Epithelial cell of umbilical artery (primary cell): ENCODE results near the gene FBXO48. TPM values are rescaled to one million over a fixed set of nuclear protein-coding genes. Genes with fewer than 3 reads are reported as not detected.

Experiments used
- total RNA-seq: library from RNA; depleted of rRNA; stranded (reverse); fragments of >200 nt; gene quantifications from 2 replicates; pipeline ENCODE4 v1.2.3, GENCODE V29; 2014

Gene FBXO48, protein sequence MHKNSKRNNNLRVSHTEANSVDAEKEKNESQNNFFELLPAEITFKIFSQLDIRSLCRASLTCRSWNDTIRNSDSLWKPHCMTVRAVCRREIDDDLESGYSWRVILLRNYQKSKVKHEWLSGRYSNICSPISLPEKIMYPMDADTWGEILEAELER
- under 0.01 and 0.61 TPM in 2 replicates for total RNA-seq

DNA sequence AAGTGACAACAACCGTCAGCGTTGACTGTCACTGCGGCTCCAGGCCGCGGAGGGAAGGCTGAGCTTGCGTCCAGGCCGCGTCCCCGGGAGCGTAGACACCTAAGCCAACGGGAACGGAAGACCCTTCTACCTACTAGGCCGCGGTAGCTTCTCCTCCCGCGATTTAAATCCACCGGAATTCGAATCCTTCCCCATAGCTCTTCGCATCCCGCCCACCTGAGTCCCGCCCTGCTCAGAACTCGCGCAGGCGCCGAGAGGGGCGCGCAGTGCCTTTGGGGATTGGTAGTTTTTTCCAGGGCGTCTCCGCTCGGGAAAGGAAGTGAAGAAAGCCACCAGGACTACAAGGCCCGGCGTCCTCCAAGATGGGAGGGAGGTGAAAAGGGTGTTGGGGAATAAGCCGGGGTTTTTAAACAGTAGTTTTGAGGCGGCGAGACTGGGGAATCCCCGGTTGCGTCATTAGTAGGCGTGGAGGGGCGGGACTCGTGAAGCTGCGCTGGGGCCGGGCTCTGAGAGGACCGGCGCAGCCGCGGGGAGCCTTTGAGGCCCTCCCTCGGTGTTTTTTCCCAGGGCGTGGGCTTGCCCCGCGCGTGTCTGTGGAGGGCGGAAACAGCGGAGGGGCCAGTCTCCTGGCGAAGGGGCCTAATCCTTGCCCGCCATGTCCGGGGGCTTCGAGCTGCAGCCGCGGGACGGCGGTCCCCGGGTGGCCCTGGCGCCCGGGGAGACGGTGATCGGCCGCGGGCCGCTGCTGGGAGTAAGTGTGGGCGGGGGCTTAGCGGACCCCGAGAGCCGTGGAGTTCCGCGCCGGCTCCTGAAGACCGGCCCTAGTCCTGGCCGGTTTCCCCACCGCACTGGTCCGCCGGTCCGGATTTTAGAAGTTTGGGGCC, at the start of gene FBXO48, which contains the start of gene APLF:
FBXO48 (minus strand) TSS at position 218 of the 884 bp plus-strand sequence. CDS start 2,149 bp downstream, outside the sequence.
APLF (plus strand) TSS at position 509 of the 884 bp plus-strand sequence; CDS start at position 656, 147 bp downstream.

Other genes with a start within 250 kb of the FBXO48 start
- 20.8 and 21.9 TPM in 2 replicates for gene PPP3R1, start 214.8 kb downstream of the FBXO48 start, total RNA-seq
- 43.8 and 48.1 TPM in 2 replicates for gene CNRIP1, start 147.3 kb downstream of the FBXO48 start, total RNA-seq
- under 0.01 TPM in 2 replicates for gene PLEK, start 102.0 kb downstream of the FBXO48 start, total RNA-seq
- 2.6 and 3.2 TPM in 2 replicates for gene APLF, start 291 bp upstream of the FBXO48 start, total RNA-seq
- not detected in 2 replicates for gene PROKR1, start 176.3 kb upstream of the FBXO48 start, total RNA-seq